Suprapubic skin (tissue), 4 donors: Measurements from ENCODE around the gene RSPRY1. TPM values are rescaled to one million over a fixed set of nuclear protein-coding genes. Genes with fewer than 3 reads are reported as not detected.
"Not testable (repeated sequence)": the region's sequence is repeated elsewhere in the genome, so short reads cannot be mapped to it uniquely, and the experiment has no call there.

Source experiments
- DNase-seq, 2 donors: peaks; one replicate each; pipeline ENCODE4 v3.0.0-alpha.2; 2019; ENCODE audit warnings: low spot score in 2 of 2
- H3K27ac ChIP-seq: fragments of 200-600 bp; sonication (generic); one replicate; pipeline ENCODE4 v1.5.1; 2019
- H3K27me3 ChIP-seq: fragments of 200-600 bp; sonication (generic); one replicate; pipeline ENCODE4 v1.5.1; 2019
- H3K36me3 ChIP-seq: fragments of 200-600 bp; sonication (generic); one replicate; pipeline ENCODE4 v1.5.1; 2019
- H3K4me1 ChIP-seq: fragments of 200-600 bp; sonication (generic); one replicate; pipeline ENCODE4 v1.5.1; 2019
- H3K4me3 ChIP-seq: fragments of 200-600 bp; sonication (generic); one replicate; pipeline ENCODE4 v1.5.1; 2019; ENCODE audit warnings: mild to moderate bottlenecking
- H3K9me3 ChIP-seq: fragments of 200-600 bp; sonication (generic); one replicate; pipeline ENCODE4 v1.5.1; 2019
- EP300 ChIP-seq: sonication (generic); formaldehyde crosslinking; IDR thresholded peaks from one replicate; pipeline ENCODE4 v1.6.1; 2017; ENCODE audit warnings: antibody characterized with exemption
- POLR2A ChIP-seq, 2 donors: fragments of 450-650 bp; IDR thresholded peaks; one replicate each; pipeline ENCODE4 v1.6.1; 2017; ENCODE audit warnings: antibody characterized with exemption in 2 of 2, mild to moderate bottlenecking in 2 of 2, moderate library complexity in 2 of 2
- POLR2AphosphoS5 ChIP-seq, 3 donors: sonication (generic); formaldehyde crosslinking; IDR thresholded peaks; one replicate each; pipeline ENCODE4 v1.6.1; 2017; ENCODE audit warnings: antibody characterized with exemption in 3 of 3
- WGBS: methylation state at CpG from one replicate; pipeline ENCODE4 v1.1.5; 2018; 5-methylcytosine and 5-hydroxymethylcytosine counted together
- total RNA-seq, 4 donors: library from RNA; depleted of rRNA; stranded (reverse); fragments of >200 nt; gene quantifications; one replicate each; pipeline ENCODE4 v1.1.0, GENCODE V29; 2016
- TF ChIP-seq, protein P1 (sequence below), 2 donors: fragments of 200-600 bp in 1 of 2; fragments of 450-650 bp in 1 of 2; sonication (generic) in 1 of 2; IDR thresholded peaks; one replicate each; pipeline ENCODE4 v1.5.1; 2016 to 2019; ENCODE audit warnings: antibody characterized with exemption in 2 of 2, mild to moderate bottlenecking in 1 of 2, moderate library complexity in 1 of 2

RSPRY1 gene
- total RNA-seq, 4 donors from 2014 or later = 16.3 to 48.3 (median 35.2) TPM

DNA sequence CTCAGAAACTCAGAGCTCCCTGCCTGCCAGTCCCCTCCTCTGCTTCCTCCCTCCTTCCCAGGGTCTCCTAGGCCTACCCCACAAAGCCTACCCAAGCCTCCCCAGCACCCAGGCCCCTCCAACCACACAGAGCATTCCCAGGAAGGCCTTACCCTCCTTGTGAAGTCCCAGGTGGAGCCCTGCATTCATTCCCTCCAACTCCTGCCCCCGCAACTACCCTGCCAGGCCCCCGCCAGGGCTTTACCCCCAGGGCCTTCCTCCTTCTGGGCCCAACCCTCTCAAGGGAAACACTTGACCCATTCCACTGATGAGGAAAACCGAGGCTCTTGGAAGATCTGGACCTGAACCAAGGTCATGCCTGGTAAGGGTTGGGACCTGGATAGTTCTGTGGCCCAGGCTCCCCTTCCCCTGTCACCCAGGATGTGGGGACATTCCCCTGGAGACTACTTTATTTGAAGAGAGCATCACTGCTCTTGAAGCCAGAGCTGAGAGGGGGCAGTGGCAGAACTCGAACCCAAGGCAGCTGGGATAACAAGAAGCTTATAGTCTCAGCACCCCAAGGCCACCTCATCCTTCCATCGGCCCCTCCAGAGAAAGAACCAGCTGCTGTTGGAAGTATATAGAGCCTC, 85.9 kb downstream of the RSPRY1 start:
- Histone ChIP-seq H3K4me3 (no peak overlapping the region), H3K9me3 (no peaks in the 10 kb centered on the region), H3K27me3 (no peaks in the 10 kb centered on the region), H3K27ac (no peak overlapping the region), H3K36me3 (no peaks in the 10 kb centered on the region), H3K4me1 (peaks cover 32% of the 10 kb centered on the region)
- 88% methylated on average over 5 of the region's 5 CpGs for WGBS
- DNase-seq = peak in 1 of 2 donors; percentile 53
- TF ChIP-seq POLR2A (IDR thresholded peaks at IDR 0.05) (no peak), POLR2AphosphoS5 (IDR thresholded peaks at IDR 0.05) (no peak), EP300 (no peak)
- TF ChIP-seq, protein P1, sequence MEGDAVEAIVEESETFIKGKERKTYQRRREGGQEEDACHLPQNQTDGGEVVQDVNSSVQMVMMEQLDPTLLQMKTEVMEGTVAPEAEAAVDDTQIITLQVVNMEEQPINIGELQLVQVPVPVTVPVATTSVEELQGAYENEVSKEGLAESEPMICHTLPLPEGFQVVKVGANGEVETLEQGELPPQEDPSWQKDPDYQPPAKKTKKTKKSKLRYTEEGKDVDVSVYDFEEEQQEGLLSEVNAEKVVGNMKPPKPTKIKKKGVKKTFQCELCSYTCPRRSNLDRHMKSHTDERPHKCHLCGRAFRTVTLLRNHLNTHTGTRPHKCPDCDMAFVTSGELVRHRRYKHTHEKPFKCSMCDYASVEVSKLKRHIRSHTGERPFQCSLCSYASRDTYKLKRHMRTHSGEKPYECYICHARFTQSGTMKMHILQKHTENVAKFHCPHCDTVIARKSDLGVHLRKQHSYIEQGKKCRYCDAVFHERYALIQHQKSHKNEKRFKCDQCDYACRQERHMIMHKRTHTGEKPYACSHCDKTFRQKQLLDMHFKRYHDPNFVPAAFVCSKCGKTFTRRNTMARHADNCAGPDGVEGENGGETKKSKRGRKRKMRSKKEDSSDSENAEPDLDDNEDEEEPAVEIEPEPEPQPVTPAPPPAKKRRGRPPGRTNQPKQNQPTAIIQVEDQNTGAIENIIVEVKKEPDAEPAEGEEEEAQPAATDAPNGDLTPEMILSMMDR (IDR thresholded peaks at IDR 0.05) = no peak

DNA sequence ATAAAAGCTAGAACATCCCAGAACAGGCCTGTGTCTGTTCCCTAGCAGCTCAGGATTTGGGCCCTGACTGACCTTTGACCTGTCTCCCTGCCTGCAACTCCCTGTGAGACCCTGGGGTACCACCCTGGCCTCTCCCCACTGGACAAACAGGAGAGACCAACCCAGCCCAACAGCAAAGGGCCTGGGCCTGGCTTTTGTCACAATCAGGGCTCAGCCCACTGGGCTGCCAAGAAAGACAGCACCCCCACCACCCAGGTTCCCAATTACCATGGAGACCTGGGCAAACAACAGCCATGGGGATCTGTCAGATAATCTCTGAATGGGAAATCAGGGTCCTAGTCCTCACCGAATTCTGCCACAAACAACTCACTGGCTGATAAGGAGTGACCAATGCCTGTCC, 87.2 kb downstream of the RSPRY1 start:
- DNase-seq = peak in 1 of 2 donors; percentile 27
- Histone ChIP-seq H3K27ac (no peak overlapping the region), H3K4me1 (peaks cover 32% of the 10 kb centered on the region), H3K36me3 (no peaks in the 10 kb centered on the region), H3K4me3 (no peak overlapping the region), H3K27me3 (no peaks in the 10 kb centered on the region), H3K9me3 (no peaks in the 10 kb centered on the region)
- WGBS = no CpG with 5 or more reads among the region's 1 CpG
- no peak for TF ChIP-seq POLR2AphosphoS5 (IDR thresholded peaks at IDR 0.05)
- TF ChIP-seq POLR2A (IDR thresholded peaks at IDR 0.05) = no peak
- TF ChIP-seq, protein P1 (IDR thresholded peaks at IDR 0.05) = no peak
- no peak for TF ChIP-seq EP300

DNA sequence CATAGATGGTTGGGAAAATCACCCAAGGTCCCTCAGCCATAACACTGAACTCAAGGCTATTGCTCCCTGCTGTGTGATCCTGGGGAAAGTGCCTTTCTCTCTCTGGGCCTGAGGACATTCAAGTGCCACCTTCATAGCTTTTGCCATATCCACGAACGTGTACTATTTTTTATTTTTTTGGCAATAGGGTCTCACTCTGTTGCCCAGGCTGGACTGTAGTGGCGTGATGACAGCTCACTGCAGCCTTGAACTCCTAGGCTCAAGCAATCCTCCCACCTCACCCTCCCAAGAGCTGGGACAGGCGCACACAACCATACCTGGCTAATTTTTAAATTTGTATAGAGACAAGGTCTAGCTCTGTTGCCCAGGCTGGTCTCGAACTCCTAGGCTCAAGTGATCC, 87.7 kb downstream of the RSPRY1 start:
- TF ChIP-seq POLR2AphosphoS5 (IDR thresholded peaks at IDR 0.05) (no peak), EP300 (no peak), POLR2A (IDR thresholded peaks at IDR 0.05) (no peak)
- TF ChIP-seq, protein P1 (IDR thresholded peaks at IDR 0.05) = no peak
- no peak overlapping the region for H3K4me3 ChIP-seq
- DNase-seq = no peak
- H3K27me3 ChIP-seq = no peaks in the 10 kb centered on the region
- H3K36me3 ChIP-seq = no peaks in the 10 kb centered on the region
- WGBS = 92% methylated on average over 5 of the region's 5 CpGs
- H3K9me3 ChIP-seq = no peaks in the 10 kb centered on the region
- H3K27ac ChIP-seq = no peak overlapping the region
- H3K4me1 ChIP-seq = peaks cover 31% of the 10 kb centered on the region

DNA sequence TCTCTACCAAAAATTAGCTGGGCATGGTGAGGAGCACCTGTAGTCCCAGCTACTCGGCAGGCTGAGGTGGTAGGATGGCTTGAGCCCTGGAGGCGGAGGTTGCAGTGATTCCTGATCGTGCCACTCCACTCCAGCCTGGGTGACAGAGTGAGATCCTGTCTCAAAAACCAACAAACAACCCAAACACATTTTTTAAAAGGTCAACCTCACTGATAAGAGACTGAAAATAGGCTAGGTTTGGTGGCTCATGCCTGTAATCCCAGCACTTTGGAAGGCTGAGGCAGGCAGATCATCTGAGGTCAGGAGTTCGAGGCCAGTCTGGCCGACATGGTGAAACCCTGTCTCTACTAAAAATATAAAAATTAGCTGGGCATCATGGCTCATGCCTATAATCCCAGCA, 89.8 kb downstream of the RSPRY1 start:
- H3K4me3 ChIP-seq, H3K27me3 ChIP-seq, H3K36me3 ChIP-seq, H3K9me3 ChIP-seq, DNase-seq: not testable (repeated sequence)
- WGBS = 63% methylated on average over 5 of the region's 5 CpGs
- peaks cover 34% of the 10 kb centered on the region for H3K4me1 ChIP-seq
- H3K27ac ChIP-seq = peak overlapping the region; percentile 76

DNA sequence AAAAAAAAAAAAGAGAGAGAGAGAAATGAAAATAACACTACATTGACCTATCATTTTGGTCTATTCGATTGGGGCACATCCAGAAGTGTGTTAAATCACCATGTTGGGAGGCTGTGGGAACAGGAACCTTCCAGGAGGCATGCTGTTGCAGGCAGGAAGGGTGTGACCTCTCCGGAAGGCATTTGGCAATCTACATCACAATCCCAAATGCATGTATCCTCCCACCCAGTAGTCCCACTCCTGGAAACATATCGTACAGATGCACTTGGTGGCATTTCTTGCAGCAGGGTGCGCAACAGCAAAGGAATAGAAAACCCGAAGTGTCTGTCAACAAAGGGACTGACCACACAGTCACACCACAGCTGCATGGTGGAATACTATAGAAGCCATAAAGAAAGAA, 90.5 kb downstream of the RSPRY1 start:
- Histone ChIP-seq H3K4me1 (peaks cover 34% of the 10 kb centered on the region), H3K27me3 (no peaks in the 10 kb centered on the region), H3K9me3 (no peaks in the 10 kb centered on the region), H3K27ac (peak overlapping the region; percentile 76), H3K36me3 (no peaks in the 10 kb centered on the region), H3K4me3 (no peak overlapping the region)
- peak in 2 of 3 donors; percentile 52 to 73 for TF ChIP-seq POLR2AphosphoS5 (IDR thresholded peaks at IDR 0.05)
- TF ChIP-seq POLR2A (IDR thresholded peaks at IDR 0.05) = no peak
- 29% methylated on average over 5 of the region's 5 CpGs for WGBS
- DNase-seq = peak in 1 of 2 donors; percentile 44

DNA sequence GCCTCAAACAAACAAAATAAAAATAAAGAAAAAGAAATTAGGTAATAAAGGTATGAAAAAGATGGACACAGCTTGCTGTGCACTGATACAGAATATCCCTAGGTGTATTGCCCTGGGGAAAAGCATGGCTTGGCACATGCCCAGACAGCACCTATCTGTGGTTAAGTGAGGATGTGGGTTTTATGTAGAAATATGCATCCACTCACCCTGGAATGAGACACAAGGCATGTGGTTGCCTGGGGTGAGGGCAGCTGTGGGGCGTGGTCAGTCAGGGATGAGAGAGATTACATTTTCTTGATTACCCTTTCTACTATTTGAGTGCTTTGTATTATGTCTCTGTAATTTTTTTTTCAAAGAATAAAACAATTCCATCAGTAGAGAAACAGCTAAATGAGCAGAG, 91.5 kb downstream of the RSPRY1 start:
- H3K27ac ChIP-seq = no peak overlapping the region
- peak in 1 of 2 donors; percentile 48 for DNase-seq
- H3K4me3 ChIP-seq = no peak overlapping the region
- 43% methylated on average over 1 of the region's 1 CpG for WGBS
- H3K9me3 ChIP-seq = no peaks in the 10 kb centered on the region
- peaks cover 34% of the 10 kb centered on the region for H3K4me1 ChIP-seq
- TF ChIP-seq EP300 = no peak
- H3K27me3 ChIP-seq = no peaks in the 10 kb centered on the region
- no peaks in the 10 kb centered on the region for H3K36me3 ChIP-seq

DNA sequence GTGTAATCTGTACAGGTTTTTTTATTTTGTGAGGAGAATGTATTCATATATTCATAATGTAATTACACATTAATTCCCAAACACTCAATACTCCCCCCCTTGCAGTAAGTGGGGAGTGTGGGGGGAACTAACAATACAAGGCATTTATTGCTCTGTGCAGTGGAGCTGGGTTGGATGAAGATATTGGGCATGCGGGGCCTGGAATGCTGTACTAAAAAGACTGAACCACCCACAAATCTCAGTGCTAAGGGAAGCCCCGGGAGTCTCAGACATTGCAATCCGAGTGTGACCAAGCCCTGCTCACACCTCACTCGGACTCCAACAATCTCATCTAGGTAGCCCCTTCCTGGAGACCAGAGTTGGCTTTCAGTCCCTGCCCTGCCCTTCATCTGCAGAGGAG, 92.4 kb downstream of the RSPRY1 start:
- 69% methylated on average over 3 of the region's 4 CpGs for WGBS
- peaks cover 3% of the 10 kb centered on the region for H3K27me3 ChIP-seq
- H3K36me3 ChIP-seq = no peaks in the 10 kb centered on the region
- H3K4me1 ChIP-seq = peaks cover 36% of the 10 kb centered on the region
- H3K4me3 ChIP-seq = no peak overlapping the region
- no peak overlapping the region for H3K27ac ChIP-seq
- DNase-seq = no peak
- TF ChIP-seq, protein P1 (IDR thresholded peaks at IDR 0.05) = no peak
- TF ChIP-seq EP300 (no peak), POLR2A (IDR thresholded peaks at IDR 0.05) (no peak), POLR2AphosphoS5 (IDR thresholded peaks at IDR 0.05) (no peak)
- no peaks in the 10 kb centered on the region for H3K9me3 ChIP-seq
